Naive thymus-derived CD4-positive, alpha-beta T cell (primary cell): ENCODE results near the gene EVL. TPM values are rescaled to one million over a fixed set of nuclear protein-coding genes. Genes with fewer than 3 reads are reported as not detected.

Experiments used
- ATAC-seq: fragments of 150-1000 bp; cut with Tn5 transposase; 2 replicates; pipeline ENCODE4 v1.10.0; 2021; ENCODE audit warnings: mild to moderate bottlenecking, moderate library complexity
- CTCF ChIA-PET: fragments of 350-600 bp; sonication (Branson Sonifier 250); formaldehyde crosslinking; loops from one replicate; lab custom pipeline; 2021; ENCODE audit warnings: antibody characterized with exemption; lab: Charles Lee
- POLR2A ChIA-PET: fragments of 350-600 bp; sonication (Branson Sonifier 250); formaldehyde crosslinking; loops from one replicate; lab custom pipeline; 2021; ENCODE audit warnings: antibody characterized with exemption, inconsistent platforms; lab: Charles Lee
- DNase-seq, 9 donors: peaks; one replicate each; pipeline versions ENCODE4 v3.0.0 to v3.0.0-alpha.2; 2020 to 2022; ENCODE audit warnings: mixed read lengths in 1 of 9
- H3K27ac ChIP-seq: one replicate; pipeline ENCODE4 v1.7.0; 2013; ENCODE audit warnings: mild to moderate bottlenecking, low read depth, low read length, moderate library complexity
- H3K27me3 ChIP-seq, 2 donors: one replicate each; pipeline ENCODE4 v1.7.0; 2013; ENCODE audit warnings: low read length in 2 of 2, mild to moderate bottlenecking in 2 of 2, moderate library complexity in 2 of 2; ENCODE audit not compliant: control insufficient read depth in 2 of 2, insufficient read depth in 2 of 2
- H3K36me3 ChIP-seq, 3 experiments: 1 replicate in 2 of 3; 2 replicates in 1 of 3; pipeline ENCODE4 v1.7.0; 2013; ENCODE audit warnings: low read length in 3 of 3, mild to moderate bottlenecking in 3 of 3, moderate library complexity in 1 of 3; ENCODE audit not compliant: insufficient read depth in 3 of 3, control insufficient read depth in 2 of 3
- H3K4me1 ChIP-seq, 2 donors: one replicate each; pipeline ENCODE4 v1.7.0; 2013; ENCODE audit warnings: low read length in 2 of 2, mild to moderate bottlenecking in 2 of 2, moderate library complexity in 1 of 2; ENCODE audit not compliant: control insufficient read depth in 2 of 2, insufficient read depth in 2 of 2
- H3K4me3 ChIP-seq: 2 replicates; pipeline ENCODE4 v1.7.0; 2013; ENCODE audit warnings: mild to moderate bottlenecking, low read length
- H3K9me3 ChIP-seq, 3 experiments: 1 replicate in 2 of 3; 2 replicates in 1 of 3; pipeline ENCODE4 v1.7.0; 2013; ENCODE audit warnings: low read length in 3 of 3; ENCODE audit not compliant: control insufficient read depth in 2 of 3
- H3K27ac Mint-ChIP-seq, 9 donors: one replicate each; pipeline ENCODE4 v1.8.0; 2020 to 2022; ENCODE audit warnings: mixed read lengths in 9 of 9, mild to moderate bottlenecking in 8 of 9, moderate library complexity in 5 of 9, inconsistent platforms in 2 of 9
- H3K27me3 Mint-ChIP-seq, 5 donors: one replicate each; pipeline ENCODE4 v1.8.0; 2021 to 2022; ENCODE audit warnings: mixed read lengths in 5 of 5, mild to moderate bottlenecking in 1 of 5
- H3K36me3 Mint-ChIP-seq, 5 donors: one replicate each; pipeline ENCODE4 v1.8.0; 2020 to 2022; ENCODE audit warnings: mixed read lengths in 5 of 5, mild to moderate bottlenecking in 3 of 5, inconsistent platforms in 1 of 5
- H3K4me1 Mint-ChIP-seq, 7 donors: one replicate each; pipeline ENCODE4 v1.8.0; 2020 to 2022; ENCODE audit warnings: mixed read lengths in 7 of 7, mild to moderate bottlenecking in 3 of 7, inconsistent platforms in 1 of 7
- H3K4me3 Mint-ChIP-seq, 10 donors: one replicate each; pipeline ENCODE4 v1.8.0; 2020 to 2022; ENCODE audit warnings: mild to moderate bottlenecking in 10 of 10, mixed read lengths in 10 of 10, moderate library complexity in 6 of 10, inconsistent platforms in 2 of 10
- H3K9me3 Mint-ChIP-seq, 11 donors: one replicate each; pipeline ENCODE4 v1.8.0; 2020 to 2022; ENCODE audit warnings: mixed read lengths in 11 of 11, mild to moderate bottlenecking in 4 of 11, inconsistent platforms in 1 of 11, moderate library complexity in 1 of 11
- intact Hi-C, 2 donors: fragments of 100-400 bp; cut with micrococcal nuclease; formaldehyde crosslinking; loops; one replicate each; pipeline ENCODE4 v1.15.1; 2023
- polyA plus RNA-seq, 2 donors: library from polyadenylated mRNA; unstranded; fragments of 300-500 nt; fragmentation: Illumina TruSeq; gene quantifications; one replicate each; pipeline ENCODE4 v1.2.3, GENCODE V29; 2021
- total RNA-seq, 6 experiments: library from RNA in 5 of 6; stranded (reverse) in 5 of 6; gene quantifications; 1 replicate in 5 of 6; 2 replicates in 1 of 6; pipeline ENCODE4 v1.2.3 and lab custom pipeline; 2021 to 2026

EVL gene
- total and polyA plus RNA-seq, 7 experiments from 2014 or later, result 163 to 1,469 (median 936) TPM

DNA sequence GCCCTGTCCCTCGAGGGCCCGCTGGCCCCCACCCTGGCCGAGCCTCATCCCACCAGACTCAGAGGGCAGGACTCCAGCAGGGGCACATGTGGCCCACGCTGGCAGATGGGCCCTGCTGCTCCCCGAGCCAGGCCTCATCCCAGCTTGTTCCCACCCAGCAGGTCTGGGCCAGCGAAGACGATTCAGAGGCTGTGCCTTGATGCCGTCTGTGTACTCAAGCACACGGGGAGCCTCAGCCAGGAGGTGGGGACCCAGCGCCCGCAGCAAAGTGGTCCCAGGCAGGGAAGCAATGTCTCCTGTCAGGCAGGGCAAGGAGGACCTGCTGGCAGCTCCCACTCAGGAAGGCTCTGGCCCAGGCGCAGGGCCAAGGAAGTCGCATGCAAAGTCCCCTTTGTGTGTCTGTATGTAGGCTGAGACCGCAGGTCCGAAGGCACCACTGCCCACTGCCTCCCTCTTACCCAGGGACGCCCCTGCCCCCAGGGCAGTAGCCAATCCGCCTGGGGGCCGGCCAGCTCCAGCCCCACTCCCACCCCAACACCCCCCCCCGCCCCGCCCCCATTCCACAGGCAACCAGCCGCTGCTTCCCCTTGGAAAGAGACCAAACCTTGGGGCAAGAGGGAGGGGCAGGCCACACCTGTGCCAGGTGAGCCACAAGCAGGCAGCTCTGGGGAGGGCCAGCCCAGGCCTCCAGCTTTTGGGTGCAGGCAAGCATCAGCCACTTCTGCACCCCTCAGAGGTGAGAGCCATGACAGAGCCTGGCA, 84.8 kb downstream of the EVL start:
- Histone ChIP-seq H3K4me3 (no peak overlapping the region), H3K36me3 (no peaks in the 10 kb centered on the region), H3K27me3 (no peaks in the 10 kb centered on the region), H3K27ac (no peak overlapping the region), H3K9me3 (peaks cover 0 to 8% (median 0%) of the 10 kb centered on the region in 3 experiments), H3K4me1 (peaks cover 0 to 13% of the 10 kb centered on the region in 2 donors)
- ChIA-PET CTCF (no interaction called here), POLR2A (no interaction called here)
- H3K4me3 Mint-ChIP-seq, result no peak overlapping the region
- peaks cover 0 to 22% (median 3%) of the 10 kb centered on the region in 11 donors for H3K9me3 Mint-ChIP-seq
- DNase-seq (no peak), ATAC-seq (no peak)
- peaks cover 14 to 28% (median 19%) of the 10 kb centered on the region in 7 donors for H3K4me1 Mint-ChIP-seq
- H3K27ac Mint-ChIP-seq, result peak overlapping the region in 2 of 9 donors; percentile 5 to 16
- peaks cover 0 to 6% (median 0%) of the 10 kb centered on the region in 5 donors for H3K27me3 Mint-ChIP-seq
- H3K36me3 Mint-ChIP-seq, result peaks cover 0 to 2% (median 0%) of the 10 kb centered on the region in 5 donors
- intact Hi-C loops, result loop anchor here in 1 of 2 donors (5.0 kb wide), 1 partner anchor 78 kb away; no protein-coding TSS in a partner anchor

DNA sequence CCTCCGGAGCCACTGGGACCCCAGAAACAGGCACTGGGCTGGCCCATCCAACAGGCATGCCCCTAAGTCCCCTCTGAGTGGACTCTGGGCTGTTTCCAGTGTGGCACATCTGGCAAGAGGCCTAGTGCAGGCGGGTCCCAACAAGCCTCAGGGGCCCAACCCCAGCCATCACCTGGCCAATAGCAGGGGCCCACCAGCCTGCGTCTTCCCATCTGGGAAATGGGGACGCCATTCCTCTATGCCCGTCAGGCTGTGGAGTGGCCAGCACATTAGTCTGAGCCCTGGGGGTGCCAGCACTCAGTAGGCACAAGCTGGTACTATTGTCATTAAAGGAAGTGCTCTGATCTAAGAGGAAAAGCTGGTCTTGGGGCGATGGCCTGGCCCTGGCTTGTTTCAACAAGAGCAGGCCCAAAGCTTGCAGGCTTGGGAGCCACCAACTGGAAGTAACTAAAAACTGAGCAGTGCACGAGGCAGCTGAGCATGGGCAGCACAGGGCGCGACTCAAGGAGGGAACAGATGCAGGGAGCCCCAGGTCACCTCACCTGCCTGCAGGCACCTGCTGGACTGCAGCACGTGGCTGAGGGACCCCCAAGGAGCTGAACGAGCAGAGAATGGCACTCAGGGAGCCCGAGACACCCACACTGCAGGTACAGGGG, 85.8 kb downstream of the EVL start:
- no peak for ATAC-seq
- peaks cover 0 to 25% (median 4%) of the 10 kb centered on the region in 11 donors for H3K9me3 Mint-ChIP-seq
- peaks cover 0 to 6% (median 0%) of the 10 kb centered on the region in 5 donors for H3K36me3 Mint-ChIP-seq
- H3K27me3 Mint-ChIP-seq, result peaks cover 0 to 9% (median 0%) of the 10 kb centered on the region in 5 donors
- peak overlapping the region in 6 of 9 donors; percentile 40 to 78 (median 56) for H3K27ac Mint-ChIP-seq
- Histone ChIP-seq H3K9me3 (peaks cover 0 to 10% (median 0%) of the 10 kb centered on the region in 3 experiments), H3K27ac (no peak overlapping the region), H3K27me3 (no peaks in the 10 kb centered on the region), H3K4me3 (no peak overlapping the region), H3K4me1 (peaks cover 0 to 13% of the 10 kb centered on the region in 2 donors), H3K36me3 (no peaks in the 10 kb centered on the region)
- peak overlapping the region in 2 of 10 donors; percentile 13 to 27 for H3K4me3 Mint-ChIP-seq
- DNase-seq, result no peak
- ChIA-PET CTCF (interaction anchor here (0.6 to 1.1 kb wide), 2 partner anchors 9 to 165 kb away, joined by 3 read pairs; no protein-coding TSS in a partner anchor), POLR2A (interaction anchor here (0.9 kb wide), 1 partner anchor 13 kb away, joined by 4 read pairs; no protein-coding TSS in a partner anchor)
- intact Hi-C loops, result no loop called here
- peaks cover 12 to 28% (median 18%) of the 10 kb centered on the region in 7 donors for H3K4me1 Mint-ChIP-seq

DNA sequence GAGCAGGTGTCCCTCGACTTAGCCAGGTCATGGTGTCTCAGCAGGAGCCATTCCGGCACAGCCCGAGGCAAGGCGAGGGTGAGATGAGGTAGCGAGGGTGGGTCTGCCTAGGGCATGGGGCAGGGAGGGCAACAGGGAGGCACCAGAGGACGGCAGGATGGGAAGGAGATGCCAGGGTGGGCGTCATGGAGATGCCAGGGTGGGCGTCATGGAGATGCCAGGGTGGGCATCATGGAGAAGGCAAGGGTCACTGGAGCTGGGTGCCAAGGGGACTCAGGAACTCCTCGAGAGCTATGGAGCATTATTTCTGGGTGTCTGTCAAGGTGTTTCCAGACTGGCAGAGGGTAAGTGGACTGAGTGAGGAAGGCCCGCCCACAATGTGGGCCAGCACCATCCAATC, 86.9 kb downstream of the EVL start:
- H3K9me3 ChIP-seq, result peaks cover 0 to 10% (median 0%) of the 10 kb centered on the region in 3 experiments
- H3K27me3 ChIP-seq, result no peaks in the 10 kb centered on the region
- ATAC-seq (no peak), DNase-seq (no peak)
- no peaks in the 10 kb centered on the region for H3K36me3 ChIP-seq
- peaks cover 0 to 11% of the 10 kb centered on the region in 2 donors for H3K4me1 ChIP-seq
- intact Hi-C loops, result no loop called here
- Mint-ChIP-seq H3K27ac (peak overlapping the region in 1 of 9 donors; percentile 38), H3K4me3 (no peak overlapping the region), H3K9me3 (peaks cover 0 to 22% (median 4%) of the 10 kb centered on the region in 11 donors), H3K27me3 (peaks cover 0 to 16% (median 1%) of the 10 kb centered on the region in 5 donors), H3K36me3 (peaks cover 0 to 6% (median 0%) of the 10 kb centered on the region in 5 donors), H3K4me1 (peaks cover 7 to 19% (median 17%) of the 10 kb centered on the region in 7 donors)
- CTCF ChIA-PET, result no interaction called here
- POLR2A ChIA-PET, result no interaction called here
- H3K27ac ChIP-seq, result no peak overlapping the region
- no peak overlapping the region for H3K4me3 ChIP-seq

DNA sequence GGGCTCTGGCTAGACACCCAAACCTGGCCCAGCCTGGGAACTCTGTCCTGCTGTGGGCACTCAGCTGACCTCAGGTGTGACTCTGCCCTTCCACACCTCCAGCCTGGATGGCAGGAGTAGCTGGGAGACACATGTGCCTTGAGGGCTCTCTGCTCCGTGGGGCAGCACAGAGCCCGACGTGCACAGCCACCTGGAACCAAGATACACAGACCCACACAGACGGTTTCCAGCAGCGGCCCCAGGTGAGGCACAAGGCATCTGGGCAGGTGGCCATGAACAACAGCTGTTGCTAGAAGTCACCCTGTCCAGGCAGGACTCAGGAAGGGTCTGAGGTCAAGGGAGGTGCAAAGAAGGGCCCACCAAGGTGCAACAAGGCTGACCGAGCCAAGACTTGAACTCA, 88.3 kb downstream of the EVL start:
- intact Hi-C loops, result no loop called here
- ChIA-PET POLR2A (interaction anchor here (0.7 kb wide), 1 partner anchor 74 kb away, joined by 3 read pairs; no protein-coding TSS in a partner anchor), CTCF (no interaction called here)
- Histone ChIP-seq H3K4me1 (no peaks in the 10 kb centered on the region), H3K36me3 (no peaks in the 10 kb centered on the region), H3K9me3 (peaks cover 0 to 10% (median 0%) of the 10 kb centered on the region in 3 experiments), H3K27ac (no peak overlapping the region), H3K27me3 (no peaks in the 10 kb centered on the region), H3K4me3 (no peak overlapping the region)
- H3K36me3 Mint-ChIP-seq, result peaks cover 0 to 6% (median 0%) of the 10 kb centered on the region in 5 donors
- H3K9me3 Mint-ChIP-seq, result peaks cover 0 to 17% (median 4%) of the 10 kb centered on the region in 11 donors
- no peak overlapping the region for H3K27ac Mint-ChIP-seq
- ATAC-seq (no peak), DNase-seq (no peak)
- peaks cover under 1 to 6% (median 4%) of the 10 kb centered on the region in 7 donors for H3K4me1 Mint-ChIP-seq
- peaks cover 4 to 27% (median 7%) of the 10 kb centered on the region in 5 donors for H3K27me3 Mint-ChIP-seq
- H3K4me3 Mint-ChIP-seq, result no peak overlapping the region

DNA sequence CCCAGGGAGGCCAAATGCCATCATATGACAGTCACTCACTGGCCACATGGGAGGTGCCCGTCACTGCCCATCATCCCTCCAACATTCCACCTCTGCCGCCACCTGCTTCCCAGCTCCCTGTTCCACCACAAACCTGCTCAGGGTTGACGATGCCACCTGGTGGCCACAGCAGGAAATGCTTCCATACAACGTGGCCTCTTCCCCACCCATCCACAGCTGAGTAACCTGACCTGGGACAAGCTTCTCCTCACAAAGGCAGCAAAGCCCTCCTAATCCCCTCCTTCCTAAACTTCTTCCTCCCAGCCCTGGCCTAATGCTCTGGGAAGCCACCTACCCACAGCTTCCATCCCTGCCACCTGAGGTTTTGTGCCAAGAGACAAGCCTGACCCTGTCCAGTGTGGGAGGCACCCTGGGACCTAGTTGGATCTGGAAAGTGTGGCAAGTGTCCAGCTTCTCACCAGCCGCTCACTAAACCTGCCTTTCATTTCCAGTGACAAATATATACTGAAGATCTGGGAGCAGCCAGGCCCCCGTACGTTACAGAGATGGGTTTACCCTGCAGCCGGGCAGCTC, 89.9 kb downstream of the EVL start:
- Mint-ChIP-seq H3K27ac (peak overlapping the region in 4 of 9 donors; percentile 17 to 54 (median 42)), H3K36me3 (peaks cover 0 to 6% (median 0%) of the 10 kb centered on the region in 5 donors), H3K4me1 (peaks cover 0 to 6% (median 2%) of the 10 kb centered on the region in 7 donors), H3K9me3 (peaks cover 0 to 18% (median 4%) of the 10 kb centered on the region in 11 donors), H3K27me3 (peaks cover 4 to 33% (median 7%) of the 10 kb centered on the region in 5 donors), H3K4me3 (peak overlapping the region in 2 of 10 donors; percentile 13 to 18)
- Histone ChIP-seq H3K36me3 (no peaks in the 10 kb centered on the region), H3K4me1 (no peaks in the 10 kb centered on the region), H3K27me3 (no peaks in the 10 kb centered on the region), H3K9me3 (peaks cover 0 to 10% (median 0%) of the 10 kb centered on the region in 3 experiments), H3K4me3 (no peak overlapping the region), H3K27ac (no peak overlapping the region)
- ChIA-PET POLR2A (interaction anchor here (1.2 kb wide), 1 partner anchor 8 kb away, joined by 3 read pairs; no protein-coding TSS in a partner anchor), CTCF (interaction anchor here (0.6 to 1.5 kb wide), 3 partner anchors 25 to 169 kb away, joined by 3 to 4 read pairs (median 3); no protein-coding TSS in a partner anchor)
- no peak for DNase-seq
- intact Hi-C loops, result loop anchor here in 1 of 2 donors (2.0 kb wide), 1 partner anchor 96 kb away; no protein-coding TSS in a partner anchor
- ATAC-seq, result no peak
